ENCODE data around the gene CA5A.
"Not testable (repeated sequence)": the region's sequence is repeated elsewhere in the genome, so short reads cannot be mapped to it uniquely, and the experiment has no call there.

Gene CA5A

DNA sequence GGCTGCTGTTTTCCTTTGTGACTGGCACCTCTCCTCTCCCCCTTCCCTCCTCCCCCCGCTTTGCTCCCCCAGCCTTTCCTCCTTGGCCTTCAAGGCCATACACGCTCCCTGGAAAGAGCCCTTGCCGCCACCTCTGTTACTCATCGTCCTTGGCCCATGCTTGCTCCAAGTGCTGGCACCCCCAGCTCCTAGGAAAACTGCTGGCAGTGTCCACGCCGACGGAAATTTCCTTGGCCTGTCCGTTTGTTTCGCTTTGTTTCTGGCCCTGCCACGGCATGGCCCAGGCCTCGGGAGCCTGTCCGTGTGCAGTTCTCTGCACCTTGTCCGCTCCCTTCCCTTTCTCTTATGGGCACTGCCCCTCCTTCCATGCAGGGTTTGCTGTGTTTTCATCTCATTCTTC, 18.0 kb downstream of the CA5A start:
- H3K4me3 ChIP-seq: no peak overlapping the region
- no peaks in the 10 kb centered on the region for H3K27me3 ChIP-seq (ENCODE audit: low read depth)
- in situ Hi-C loops (cut with MboI; ENCODE audit: low sequenced_read_pairs): no loop called here
- no peak for DNase-seq (ENCODE audit: low spot score in 2 of 2)
- no peaks in the 10 kb centered on the region for H3K4me1 ChIP-seq
- H3K9me3 ChIP-seq: no peaks in the 10 kb centered on the region
- H3K36me3 ChIP-seq (replicated peaks): no peaks in the 10 kb centered on the region

DNA sequence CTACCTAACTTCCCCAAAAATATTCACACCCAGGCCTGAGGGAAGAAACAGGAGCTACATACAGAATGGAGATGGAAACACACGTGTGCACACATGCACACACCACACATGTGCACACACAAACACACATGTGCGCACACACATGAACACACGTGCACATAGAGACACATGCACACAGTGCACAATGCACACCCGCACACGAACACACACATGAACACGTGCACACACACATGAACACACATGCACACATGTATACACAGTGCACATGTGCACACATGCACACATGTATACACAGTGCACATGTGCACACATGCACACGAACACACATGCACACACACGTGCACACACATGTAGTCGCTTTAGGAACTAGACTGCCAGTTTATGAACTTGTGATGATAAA, 18.8 kb downstream of the CA5A start:
- Histone ChIP-seq H3K4me1 (no peaks in the 10 kb centered on the region), H3K9me3 (no peaks in the 10 kb centered on the region), H3K36me3 (replicated peaks) (no peaks in the 10 kb centered on the region), H3K4me3 (no peak overlapping the region), H3K27me3 (ENCODE audit: low read depth) (no peaks in the 10 kb centered on the region)
- in situ Hi-C loops (cut with MboI; ENCODE audit: low sequenced_read_pairs): no loop called here
- no peak for DNase-seq (ENCODE audit: low spot score in 2 of 2)

DNA sequence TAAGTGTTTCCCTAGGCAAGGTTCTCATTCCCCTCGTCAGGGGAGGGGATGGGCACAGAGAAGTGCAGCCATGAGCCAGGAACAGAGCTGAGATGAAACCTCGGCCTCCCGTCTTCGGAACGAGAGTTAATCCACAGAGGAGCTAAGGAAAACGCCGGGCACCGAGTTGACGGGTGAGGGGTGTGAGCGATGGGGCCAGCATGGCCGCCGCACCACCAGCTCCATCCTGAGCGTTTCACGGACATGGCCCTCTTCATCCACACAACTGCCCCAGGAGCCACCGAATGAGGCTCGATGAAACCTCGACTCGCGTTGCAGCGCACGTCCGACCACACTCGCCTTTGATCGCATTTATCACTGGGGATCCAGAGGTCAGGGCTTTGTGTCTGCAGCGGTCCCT, 21.5 kb downstream of the CA5A start:
- Histone ChIP-seq H3K9me3 (no peaks in the 10 kb centered on the region), H3K36me3 (replicated peaks) (no peaks in the 10 kb centered on the region), H3K4me1 (no peaks in the 10 kb centered on the region), H3K4me3 (no peak overlapping the region), H3K27me3 (ENCODE audit: low read depth) (no peaks in the 10 kb centered on the region)
- in situ Hi-C loops (cut with MboI; ENCODE audit: low sequenced_read_pairs): no loop called here
- no peak for DNase-seq (ENCODE audit: low spot score in 2 of 2)

DNA sequence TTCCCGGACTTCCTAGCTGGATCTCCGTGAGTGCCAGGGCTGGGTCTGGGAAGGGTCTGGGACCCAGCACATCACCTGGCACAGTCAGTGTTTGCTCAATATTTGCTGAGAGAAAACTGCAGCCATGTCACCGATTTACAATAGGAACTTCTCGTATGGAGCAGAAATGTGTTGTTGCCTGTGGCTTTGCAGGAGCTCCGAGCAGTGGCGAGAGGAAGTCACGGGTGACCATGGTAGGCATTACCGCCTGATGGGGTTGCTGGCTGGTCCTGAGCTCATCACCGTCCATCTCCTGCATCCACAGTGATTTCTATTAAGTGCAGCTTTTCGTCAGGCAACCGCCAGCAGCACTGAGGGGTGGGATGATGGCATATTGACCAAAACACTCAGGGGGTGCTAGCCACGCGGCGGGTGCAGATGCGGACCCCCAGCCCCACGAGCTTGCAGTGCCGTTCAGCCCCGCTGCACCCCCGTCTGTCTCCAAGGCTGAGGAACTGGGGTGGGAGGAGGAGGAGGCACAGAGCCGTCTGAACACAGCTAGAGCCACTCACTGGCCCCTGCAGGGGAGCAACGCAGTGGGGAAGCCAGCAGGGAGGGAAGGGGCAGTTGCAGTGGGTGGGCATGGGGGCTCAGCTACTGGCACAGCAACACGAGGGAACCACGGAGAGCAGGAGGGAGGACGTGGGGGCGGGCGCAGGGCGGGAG, 22.2 kb downstream of the CA5A start:
- H3K4me3 ChIP-seq; H3K36me3 ChIP-seq (replicated peaks); in situ Hi-C loops (cut with MboI; ENCODE audit: low sequenced_read_pairs); DNase-seq (ENCODE audit: low spot score in 2 of 2); H3K4me1 ChIP-seq; H3K9me3 ChIP-seq; H3K27me3 ChIP-seq (ENCODE audit: low read depth): not testable (repeated sequence)

DNA sequence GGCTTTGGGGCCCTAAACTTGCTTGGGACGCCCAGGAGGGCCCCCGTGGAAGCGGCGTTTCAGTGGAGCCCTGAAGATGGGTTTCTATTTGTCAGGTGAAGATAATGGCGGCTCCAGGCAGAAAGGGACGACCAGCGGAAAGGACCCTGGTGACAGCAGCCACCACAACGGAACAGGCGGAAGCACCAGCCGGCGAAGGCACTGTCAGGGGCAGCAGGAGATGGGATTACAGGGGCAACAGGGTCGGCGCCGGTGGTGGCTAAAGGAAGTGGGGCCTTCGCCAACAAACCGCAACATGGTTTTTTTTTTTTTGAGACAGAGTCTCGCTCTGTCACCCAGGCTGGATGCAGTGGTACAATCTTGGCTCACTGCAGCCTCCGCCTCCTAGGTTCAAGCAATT, 23.6 kb downstream of the CA5A start:
- H3K4me3 ChIP-seq; H3K4me1 ChIP-seq; H3K9me3 ChIP-seq; H3K36me3 ChIP-seq (replicated peaks); H3K27me3 ChIP-seq (ENCODE audit: low read depth); in situ Hi-C loops (cut with MboI; ENCODE audit: low sequenced_read_pairs); DNase-seq (ENCODE audit: low spot score in 2 of 2): not testable (repeated sequence)

DNA sequence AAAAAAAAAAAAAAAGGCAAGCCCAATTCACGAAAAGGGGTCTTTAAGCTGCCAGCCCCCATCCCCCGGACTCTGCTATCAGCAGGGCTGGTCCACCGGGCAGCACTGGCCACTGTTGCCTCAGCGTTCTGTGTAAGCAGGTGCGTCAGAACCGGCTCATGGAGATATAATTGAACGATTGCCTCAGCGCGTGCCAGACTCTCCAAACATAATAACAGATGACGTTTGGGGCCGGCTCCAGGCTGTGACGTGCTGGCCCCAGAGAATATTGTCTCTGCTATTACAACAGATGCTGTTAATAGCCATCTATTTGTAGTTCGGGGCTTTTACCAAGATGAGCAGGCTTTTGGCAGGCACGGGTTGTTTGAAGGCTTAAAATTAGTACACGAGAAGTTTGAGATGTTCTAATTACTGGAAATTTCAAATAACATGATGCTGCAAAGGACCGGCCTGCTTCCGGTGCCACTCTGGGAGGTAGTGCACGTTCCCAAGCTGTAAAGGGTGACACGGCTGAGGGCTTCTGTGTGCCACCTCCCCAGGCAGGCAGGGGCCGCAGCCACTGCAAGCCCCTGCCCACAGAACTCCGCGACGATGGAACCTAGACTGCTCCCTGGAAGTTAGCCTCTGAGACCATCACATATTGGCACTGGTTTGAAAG, 25.1 kb downstream of the CA5A start:
- H3K9me3 ChIP-seq; H3K27me3 ChIP-seq (ENCODE audit: low read depth); H3K4me3 ChIP-seq; DNase-seq (ENCODE audit: low spot score in 2 of 2); H3K36me3 ChIP-seq (replicated peaks); in situ Hi-C loops (cut with MboI; ENCODE audit: low sequenced_read_pairs); H3K4me1 ChIP-seq: not testable (repeated sequence)

DNA sequence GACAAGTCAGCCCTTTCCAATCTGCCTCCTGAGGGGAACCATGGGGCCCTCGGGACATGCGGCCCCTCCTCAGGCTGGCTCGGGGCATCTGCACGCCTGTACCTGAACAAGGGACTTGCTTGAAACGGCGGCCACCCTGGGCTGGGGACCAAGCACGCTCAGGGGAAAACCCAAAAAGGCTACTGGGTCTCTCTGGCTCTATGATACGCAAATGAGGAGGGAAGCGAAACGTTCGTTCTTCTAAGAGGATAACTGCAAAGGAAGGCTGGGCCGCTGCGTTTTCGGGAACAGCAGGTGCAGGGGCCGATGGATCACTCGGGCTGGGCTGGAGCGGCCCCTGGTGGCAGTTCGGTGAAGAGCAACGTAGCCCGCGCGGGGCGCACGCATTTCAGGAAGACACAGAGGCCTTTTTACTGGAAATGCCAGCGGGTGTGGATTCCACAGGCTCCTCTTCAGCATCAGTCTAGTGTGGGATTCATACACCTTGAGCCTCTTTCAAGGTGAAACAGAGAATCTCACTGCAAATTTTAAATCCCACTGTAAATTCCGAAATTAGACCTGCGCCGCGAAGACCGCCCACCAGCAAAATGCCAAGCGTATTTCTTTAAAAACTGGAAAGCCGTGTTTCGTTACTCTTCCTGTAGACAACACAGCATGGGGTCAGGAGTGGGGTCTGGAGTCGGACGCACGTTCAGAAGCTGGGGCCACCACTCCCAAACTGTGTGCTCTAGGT, 27.0 kb downstream of the CA5A start:
- DNase-seq (ENCODE audit: low spot score in 2 of 2): peak; percentile 57 to 88
- in situ Hi-C loops (cut with MboI; ENCODE audit: low sequenced_read_pairs): not testable (repeated sequence)

DNA sequence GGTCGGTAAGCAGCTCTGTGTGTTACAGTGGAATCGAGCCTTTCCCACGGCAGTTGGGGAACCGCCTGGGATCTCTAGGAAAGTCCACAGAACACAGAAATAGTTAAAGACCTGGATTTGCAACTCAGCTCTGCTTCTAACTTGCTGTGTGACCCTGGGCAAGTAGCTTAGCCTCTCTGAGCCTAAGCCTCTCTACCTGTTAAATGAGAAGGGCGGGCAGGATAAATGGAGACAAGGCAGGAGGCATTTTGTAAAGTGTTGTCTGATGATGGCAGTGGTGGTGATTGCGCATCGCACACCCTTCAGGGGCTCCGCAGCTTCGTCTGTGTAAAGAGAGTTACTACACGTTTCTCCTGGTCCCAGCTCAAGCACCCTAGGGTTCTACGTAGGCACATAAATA, 28.2 kb downstream of the CA5A start:
- H3K4me3 ChIP-seq; H3K27me3 ChIP-seq (ENCODE audit: low read depth); DNase-seq (ENCODE audit: low spot score in 2 of 2); in situ Hi-C loops (cut with MboI; ENCODE audit: low sequenced_read_pairs); H3K9me3 ChIP-seq; H3K36me3 ChIP-seq (replicated peaks); H3K4me1 ChIP-seq: not testable (repeated sequence)

More for the DNA sequence above, 27.0 kb downstream of the CA5A start:
- not testable (repeated sequence) for H3K4me1 ChIP-seq; H3K9me3 ChIP-seq; H3K4me3 ChIP-seq; H3K27me3 ChIP-seq (ENCODE audit: low read depth); H3K36me3 ChIP-seq (replicated peaks)

DNA sequence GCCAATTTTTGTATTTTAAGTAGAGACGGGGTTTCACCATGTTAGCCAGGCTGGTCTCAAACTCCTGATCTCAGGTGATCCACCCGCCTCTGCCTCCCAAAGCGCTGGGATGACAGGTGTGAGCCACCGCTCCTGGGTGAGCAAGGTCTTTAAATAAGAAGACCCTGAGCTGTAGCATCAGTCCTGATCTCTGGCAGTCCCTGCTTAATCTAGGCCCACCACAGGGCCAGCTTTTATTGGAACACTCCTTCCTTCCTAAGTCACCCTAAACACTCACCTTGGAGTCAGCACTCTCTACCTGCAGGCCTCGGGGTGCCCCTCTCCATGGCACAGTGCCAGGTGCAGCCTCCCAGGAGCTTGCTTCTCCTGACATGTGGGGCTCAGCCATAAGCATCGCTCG, 30.8 kb downstream of the CA5A start:
- H3K27me3 ChIP-seq (ENCODE audit: low read depth); H3K36me3 ChIP-seq (replicated peaks); DNase-seq (ENCODE audit: low spot score in 2 of 2); H3K4me1 ChIP-seq; in situ Hi-C loops (cut with MboI; ENCODE audit: low sequenced_read_pairs); H3K4me3 ChIP-seq; H3K9me3 ChIP-seq: not testable (repeated sequence)

DNA sequence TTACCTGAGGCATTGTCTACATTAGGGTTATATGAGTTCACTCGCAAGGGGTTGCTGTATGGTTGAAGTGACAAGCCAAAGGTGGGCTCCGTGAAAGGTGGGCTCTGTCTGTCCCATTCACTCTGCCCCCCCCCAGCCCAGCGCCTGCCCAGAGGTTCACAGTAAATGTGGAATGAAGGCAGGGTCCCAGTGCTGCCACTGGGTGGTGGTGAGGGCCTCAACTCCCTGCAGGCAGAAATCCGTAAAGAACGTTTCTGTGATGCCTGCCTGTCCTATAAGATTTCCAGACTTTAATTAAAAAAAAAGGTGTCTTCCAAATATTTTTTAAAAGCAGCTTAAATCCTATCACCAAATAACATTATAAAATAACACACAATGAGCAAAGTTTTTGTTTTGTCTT, 31.4 kb downstream of the CA5A start:
- H3K9me3 ChIP-seq; H3K27me3 ChIP-seq (ENCODE audit: low read depth); in situ Hi-C loops (cut with MboI; ENCODE audit: low sequenced_read_pairs); H3K4me3 ChIP-seq; H3K4me1 ChIP-seq; H3K36me3 ChIP-seq (replicated peaks); DNase-seq (ENCODE audit: low spot score in 2 of 2): not testable (repeated sequence)

DNA sequence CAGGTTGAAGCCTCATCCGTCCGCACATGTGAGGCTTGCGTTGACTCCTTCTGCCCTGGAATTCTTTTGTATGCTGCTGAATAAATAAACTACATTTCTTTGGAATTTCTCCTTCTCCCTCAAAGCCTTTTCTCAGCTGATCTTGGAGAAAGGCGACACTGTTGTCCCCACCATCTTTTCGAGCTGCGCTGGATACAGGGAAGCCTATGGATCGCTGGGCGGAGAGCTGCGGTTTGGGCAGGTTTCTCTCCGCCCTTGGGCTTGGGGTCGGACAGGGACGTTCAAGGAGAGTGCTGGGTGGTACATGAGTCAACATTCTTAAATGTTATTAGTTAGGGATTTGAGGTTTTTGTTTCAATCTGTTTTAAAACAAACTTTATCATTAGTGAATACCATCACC, 35.8 kb downstream of the CA5A start:
- H3K9me3 ChIP-seq; H3K4me3 ChIP-seq; H3K36me3 ChIP-seq (replicated peaks); H3K27me3 ChIP-seq (ENCODE audit: low read depth); H3K4me1 ChIP-seq; in situ Hi-C loops (cut with MboI; ENCODE audit: low sequenced_read_pairs); DNase-seq (ENCODE audit: low spot score in 2 of 2): not testable (repeated sequence)

DNA sequence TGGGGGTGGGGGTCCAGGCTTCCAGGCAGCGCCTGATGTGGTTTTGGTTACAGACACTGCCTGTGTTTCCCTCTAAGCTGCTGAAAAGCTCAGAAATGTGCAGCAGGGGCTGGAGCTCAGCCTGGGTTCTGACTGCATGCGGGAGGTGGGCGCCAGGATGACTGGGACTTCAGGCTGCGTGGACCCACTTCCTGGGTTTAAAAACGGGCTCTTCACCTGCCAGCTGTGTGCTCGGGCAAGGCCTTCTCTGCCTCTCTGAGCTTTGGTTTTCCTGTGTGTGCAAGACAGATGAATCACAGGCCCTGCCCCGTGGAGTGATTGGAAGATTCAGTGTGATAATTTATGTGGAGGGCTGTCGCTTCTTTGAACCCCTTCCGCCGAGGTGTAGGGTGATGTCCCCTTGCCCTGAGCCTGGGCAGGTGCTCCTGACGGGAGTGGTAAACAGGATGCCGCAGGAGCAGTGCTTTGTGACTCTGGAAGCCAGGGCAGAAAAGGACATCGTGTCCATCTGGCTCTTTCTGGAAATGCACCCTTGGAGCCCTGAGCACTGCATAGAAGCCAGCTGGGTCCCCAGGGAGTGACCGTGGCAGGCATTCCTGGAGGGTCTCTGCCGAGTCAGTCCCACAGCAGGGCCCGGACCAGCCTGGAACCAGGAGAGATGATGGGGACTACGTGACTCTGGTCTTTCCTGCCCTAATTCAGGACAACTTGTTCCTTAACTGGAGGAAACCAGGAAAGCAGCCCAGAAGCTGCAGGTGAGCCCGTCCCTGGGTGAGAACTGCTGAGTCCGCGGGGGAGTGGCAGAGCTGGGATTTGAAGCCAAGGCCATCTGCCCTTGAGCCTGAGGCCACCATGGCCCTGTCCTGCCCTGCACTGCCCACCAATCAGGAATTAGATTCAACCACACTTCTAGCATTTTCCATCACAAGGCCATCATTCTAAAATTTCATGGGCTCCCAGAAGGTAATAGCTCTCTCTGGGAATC, 38.5 kb downstream of the CA5A start:
- H3K4me1 ChIP-seq: no peaks in the 10 kb centered on the region
- in situ Hi-C loops (cut with MboI; ENCODE audit: low sequenced_read_pairs): no loop called here
- no peaks in the 10 kb centered on the region for H3K27me3 ChIP-seq (ENCODE audit: low read depth)
- no peak for DNase-seq (ENCODE audit: low spot score in 2 of 2)
- no peaks in the 10 kb centered on the region for H3K9me3 ChIP-seq
- no peak overlapping the region for H3K4me3 ChIP-seq
- H3K36me3 ChIP-seq (replicated peaks): no peaks in the 10 kb centered on the region

DNA sequence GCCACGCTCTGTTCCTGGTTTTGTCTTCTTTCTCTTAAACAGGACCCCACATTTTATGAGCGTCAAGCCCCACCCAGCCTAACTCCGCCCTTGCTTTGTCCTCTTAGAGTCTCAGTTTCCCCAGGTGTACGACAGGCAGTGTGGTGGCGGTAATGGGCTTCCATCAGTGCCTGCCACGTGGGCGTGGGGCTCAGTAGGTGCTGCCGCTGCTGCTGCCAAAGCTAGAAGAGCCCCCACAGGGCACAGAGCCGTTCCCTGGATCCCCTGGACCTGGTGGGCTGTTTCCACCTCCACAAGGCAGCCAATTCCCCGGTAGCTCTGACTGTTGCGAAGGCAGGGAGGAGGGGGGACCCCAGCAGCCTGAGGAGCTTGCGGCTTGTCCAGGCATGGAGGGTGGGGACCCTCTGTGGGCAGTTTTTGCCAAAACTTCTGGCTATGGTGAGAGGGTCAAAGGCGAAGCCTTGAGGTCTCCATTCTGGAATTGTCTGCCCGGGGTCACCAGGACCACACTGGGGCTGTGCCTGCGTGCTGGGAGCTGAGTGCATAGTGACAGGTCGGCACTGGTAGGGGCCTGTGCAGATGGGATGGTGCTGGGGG, 39.3 kb downstream of the CA5A start:
- H3K36me3 ChIP-seq (replicated peaks); H3K9me3 ChIP-seq; H3K4me3 ChIP-seq; in situ Hi-C loops (cut with MboI; ENCODE audit: low sequenced_read_pairs); H3K4me1 ChIP-seq; H3K27me3 ChIP-seq (ENCODE audit: low read depth); DNase-seq (ENCODE audit: low spot score in 2 of 2): not testable (repeated sequence)
